EH (cell line): ENCODE data around the gene CCDC178.
"Not testable (repeated sequence)": the region's sequence is repeated elsewhere in the genome, so short reads cannot be mapped to it uniquely, and the experiment has no call there.

Experiments
- DNase-seq: peaks from one replicate; pipeline ENCODE4 v3.0.0-alpha.2; 2015; ENCODE audit warnings: low read depth

Gene CCDC178

GRCh38 chr18:33440060-33441043 lies at the start of gene CCDC178:
CCDC178 (minus strand) TSS chr18:33440721; CDS start chr18:33412088, 28,633 bp downstream.
- no peak for DNase-seq

- DNase-seq, result no peak
Observed at GRCh38 chr18:33483908-33484307, 43.4 kb upstream of the CCDC178 start.

GRCh38 chr18:33472509-33472908 lies 32.0 kb upstream of the CCDC178 start:
- no peak for DNase-seq

- DNase-seq, result no peak
Observed at GRCh38 chr18:33470216-33470615, 29.7 kb upstream of the CCDC178 start.

GRCh38 chr18:33469699-33470098 lies 29.2 kb upstream of the CCDC178 start:
- DNase-seq, result no peak

- no peak for DNase-seq
Observed at GRCh38 chr18:33467531-33467930, 27.0 kb upstream of the CCDC178 start.

GRCh38 chr18:33466822-33467221 lies 26.3 kb upstream of the CCDC178 start:
- no peak for DNase-seq

- no peak for DNase-seq
Observed at GRCh38 chr18:33460681-33461080, 20.2 kb upstream of the CCDC178 start.

- no peak for DNase-seq
Observed at GRCh38 chr18:33459612-33460011, 19.1 kb upstream of the CCDC178 start.

GRCh38 chr18:33446604-33447003 lies 6.1 kb upstream of the CCDC178 start:
- DNase-seq, result no peak

- DNase-seq, result no peak
Observed at GRCh38 chr18:33444709-33445108, 4.2 kb upstream of the CCDC178 start.

- DNase-seq, result no peak
Observed at GRCh38 chr18:33432857-33433256, 7.7 kb downstream of the CCDC178 start.

GRCh38 chr18:33427549-33427948 lies 13.0 kb downstream of the CCDC178 start:
- DNase-seq, result no peak

GRCh38 chr18:33424266-33424946 lies 16.1 kb downstream of the CCDC178 start:
- no peak for DNase-seq

- DNase-seq, result no peak
Observed at GRCh38 chr18:33421225-33421624, 19.3 kb downstream of the CCDC178 start.

GRCh38 chr18:33404244-33404873 lies 36.2 kb downstream of the CCDC178 start:
- no peak for DNase-seq

- DNase-seq, result not testable (repeated sequence)
Observed at GRCh38 chr18:33398939-33399338, 41.6 kb downstream of the CCDC178 start.

- DNase-seq, result no peak
Observed at GRCh38 chr18:33375829-33376228, 64.7 kb downstream of the CCDC178 start.

- DNase-seq, result no peak
Observed at GRCh38 chr18:33372442-33372841, 68.1 kb downstream of the CCDC178 start.

- DNase-seq, result no peak
Observed at GRCh38 chr18:33369711-33370449, 70.6 kb downstream of the CCDC178 start.

GRCh38 chr18:33356735-33357134 lies 83.8 kb downstream of the CCDC178 start:
- no peak for DNase-seq

GRCh38 chr18:33355756-33356155 lies 84.8 kb downstream of the CCDC178 start:
- no peak for DNase-seq
